H1 (cell line): Measurements from ENCODE around the gene FBN2. TPM values are rescaled to one million over a fixed set of nuclear protein-coding genes. Genes with fewer than 3 reads are reported as not detected.

ENCODE experiments used
- CTCF ChIA-PET: fragments of 300-600 bp; sonication (Branson Sonifier 250); formaldehyde crosslinking; loops from one replicate; lab custom pipeline; 2021; ENCODE audit not compliant: partially characterized antibody; lab: Charles Lee
- POLR2A ChIA-PET: fragments of 300-600 bp; sonication (Branson Sonifier 250); formaldehyde crosslinking; loops from one replicate; lab custom pipeline; 2021; ENCODE audit warnings: inconsistent platforms; ENCODE audit not compliant: partially characterized antibody; lab: Charles Lee
- DNase-seq, 2 experiments: peaks; one replicate each; pipeline versions ENCODE4 v3.0.0 to v3.0.0-alpha.2; 2010 to 2022; ENCODE audit warnings: low spot score in 2 of 2, low read depth in 1 of 2, mixed read lengths in 1 of 2
- FAIRE-seq: peaks from 2 replicates; lab custom pipeline; 2011; peaks lifted over from hg19 to GRCh38; lab: Jason Lieb, UNC
- H2AFZ ChIP-seq: 2 replicates; pipeline ENCODE4 v1.8.1; 2012; ENCODE audit warnings: low read length, inconsistent platforms
- H2AK5ac ChIP-seq: 2 replicates; pipeline ENCODE4 v1.6.1; 2013; ENCODE audit warnings: low read depth, low read length
- H2BK120ac ChIP-seq: replicated peaks from 2 replicates; pipeline ENCODE3; 2013; ENCODE audit warnings: low read depth, low read length, inconsistent platforms
- H2BK12ac ChIP-seq: 2 replicates; pipeline ENCODE4 v1.6.1; 2013; ENCODE audit warnings: low read depth, low read length
- H2BK15ac ChIP-seq: 2 replicates; pipeline ENCODE4 v1.6.1; 2013; ENCODE audit warnings: low read length
- H2BK20ac ChIP-seq: 2 replicates; pipeline ENCODE4 v1.6.1; 2013; ENCODE audit warnings: low read length
- H2BK5ac ChIP-seq: 2 replicates; pipeline ENCODE4 v1.6.1; 2013; ENCODE audit warnings: low read depth, low read length
- H3K14ac ChIP-seq: 2 replicates; pipeline ENCODE4 v1.6.1; 2013; ENCODE audit warnings: inconsistent platforms; ENCODE audit not compliant: insufficient read length
- H3K18ac ChIP-seq: 2 replicates; pipeline ENCODE4 v1.6.1; 2013; ENCODE audit warnings: low read length; ENCODE audit errors: extremely low read depth
- H3K23ac ChIP-seq: 2 replicates; pipeline ENCODE4 v1.6.1; 2013; ENCODE audit warnings: inconsistent platforms; ENCODE audit not compliant: insufficient read length
- H3K23me2 ChIP-seq: 2 replicates; pipeline ENCODE4 v1.6.1; 2013; ENCODE audit warnings: low read depth, low read length
- H3K27ac ChIP-seq: 2 replicates; pipeline ENCODE4 v1.6.1; 2011; ENCODE audit warnings: low read depth, low read length, inconsistent platforms
- H3K27me3 ChIP-seq, 4 experiments: replicated peaks in 1 of 4; 1 replicate in 1 of 4; 2 replicates in 3 of 4; pipeline versions ENCODE4 v1.6.1 to v1.8.1; 2011 to 2013; ENCODE audit warnings: low read length in 3 of 4, mild to moderate bottlenecking in 3 of 4, inconsistent platforms in 2 of 4, mixed read lengths in 2 of 4, moderate library complexity in 1 of 4; ENCODE audit not compliant: control insufficient read depth in 3 of 4, insufficient read depth in 3 of 4; ENCODE audit errors: extremely low read depth in 1 of 4
- H3K36me3 ChIP-seq, 4 experiments: 2 replicates each; pipeline versions ENCODE4 v1.6.1 to v1.8.1; 2011 to 2013; ENCODE audit warnings: mild to moderate bottlenecking in 4 of 4, low read length in 3 of 4, moderate library complexity in 2 of 4, control low read depth in 1 of 4, inconsistent platforms in 1 of 4; ENCODE audit not compliant: insufficient read depth in 4 of 4, control insufficient read depth in 2 of 4
- H3K4ac ChIP-seq: replicated peaks from 2 replicates; pipeline ENCODE3; 2013; ENCODE audit warnings: low read length, low read depth, mixed read lengths, inconsistent platforms; ENCODE audit not compliant: insufficient read length
- H3K4me1 ChIP-seq, 4 experiments: replicated peaks in 1 of 4; 1 replicate in 1 of 4; 2 replicates in 3 of 4; pipeline versions ENCODE4 v1.6.1 to v1.8.1; 2011 to 2013; ENCODE audit warnings: low read length in 3 of 4, inconsistent platforms in 2 of 4, mixed read lengths in 1 of 4; ENCODE audit not compliant: insufficient read depth in 4 of 4, control insufficient read depth in 3 of 4
- H3K4me2 ChIP-seq, 2 experiments: 2 replicates each; pipeline versions ENCODE4 v1.6.1 to v1.8.1; 2011 to 2013; ENCODE audit warnings: low read depth in 2 of 2, low read length in 2 of 2, control low read depth in 1 of 2, inconsistent platforms in 1 of 2, mild to moderate bottlenecking in 1 of 2; ENCODE audit not compliant: insufficient read depth in 1 of 2
- H3K4me3 ChIP-seq, 4 experiments: fragments of 200-600, 300-600 bp in 1 of 4; sonication (generic), shearing (Covaris generic), sonication (Bioruptor Twin) in 1 of 4; 2 replicates each; pipeline versions ENCODE4 v1.5.1 to v1.8.1; 2011 to 2016; ENCODE audit warnings: low read length in 4 of 4, low read depth in 3 of 4, control low read depth in 2 of 4, inconsistent platforms in 2 of 4, mild to moderate bottlenecking in 2 of 4, mixed read lengths in 1 of 4, moderate library complexity in 1 of 4; ENCODE audit not compliant: insufficient read depth in 2 of 4; ENCODE audit errors: extremely low read depth in 1 of 4
- H3K56ac ChIP-seq: replicated peaks from 2 replicates; pipeline ENCODE3; 2013; ENCODE audit warnings: low read depth, mild to moderate bottlenecking, mixed read lengths, low read length, inconsistent platforms; ENCODE audit not compliant: insufficient read length
- H3K79me1 ChIP-seq: 2 replicates; pipeline ENCODE4 v1.6.1; 2013; ENCODE audit warnings: low read depth, low read length, control low read depth
- H3K79me2 ChIP-seq, 2 experiments: 2 replicates each; pipeline versions ENCODE4 v1.6.1 to v1.8.1; 2012 to 2013; ENCODE audit warnings: low read length in 2 of 2, mild to moderate bottlenecking in 2 of 2, inconsistent platforms in 1 of 2; ENCODE audit not compliant: insufficient read depth in 2 of 2, control insufficient read depth in 1 of 2
- H3K9ac ChIP-seq, 4 experiments: replicated peaks in 1 of 4; 1 replicate in 1 of 4; 2 replicates in 3 of 4; pipeline versions ENCODE4 v1.6.1 to v1.8.1; 2011 to 2013; ENCODE audit warnings: low read depth in 3 of 4, low read length in 3 of 4, control low read depth in 2 of 4, mild to moderate bottlenecking in 2 of 4, moderate library complexity in 2 of 4, inconsistent platforms in 1 of 4; ENCODE audit errors: extremely low read depth in 1 of 4
- H3K9me3 ChIP-seq, 2 experiments: 2 replicates each; pipeline versions ENCODE4 v1.6.1 to v1.8.1; 2012 to 2013; ENCODE audit warnings: mild to moderate bottlenecking in 2 of 2, moderate library complexity in 2 of 2, control low read depth in 1 of 2, inconsistent platforms in 1 of 2, low read depth in 1 of 2, low read length in 1 of 2, mixed read lengths in 1 of 2; ENCODE audit not compliant: insufficient read depth in 2 of 2
- H4K20me1 ChIP-seq, 2 experiments: replicated peaks in 1 of 2; 2 replicates each; pipeline versions ENCODE3 to v1.8.1; 2011 to 2013; ENCODE audit warnings: inconsistent platforms in 2 of 2, low read length in 2 of 2, mild to moderate bottlenecking in 1 of 2; ENCODE audit not compliant: insufficient read depth in 2 of 2, control insufficient read depth in 1 of 2
- H4K5ac ChIP-seq: 2 replicates; pipeline ENCODE4 v1.6.1; 2013; ENCODE audit warnings: low read length, low read depth, mixed read lengths, inconsistent platforms; ENCODE audit not compliant: insufficient read length
- H4K8ac ChIP-seq: 2 replicates; pipeline ENCODE4 v1.8.0; 2013; ENCODE audit warnings: mild to moderate bottlenecking, moderate library complexity, low read length, inconsistent platforms; ENCODE audit not compliant: insufficient read depth; ENCODE audit errors: extremely low read depth
- H4K91ac ChIP-seq: replicated peaks from 2 replicates; pipeline ENCODE3; 2013; ENCODE audit warnings: low read length, mixed read lengths, inconsistent platforms; ENCODE audit not compliant: insufficient read length
- ATF2 ChIP-seq: IDR thresholded peaks from 2 replicates; pipeline ENCODE4 v1.6.1; 2012; ENCODE audit warnings: low read length, inconsistent platforms
- BACH1 ChIP-seq: IDR thresholded peaks from 2 replicates; pipeline ENCODE4 v1.6.1; 2012; ENCODE audit warnings: low read length, improper control_type of control experiment
- BRCA1 ChIP-seq: IDR thresholded peaks from 2 replicates; pipeline ENCODE4 v1.6.1; 2012; ENCODE audit warnings: low read depth, low read length, improper control_type of control experiment
- EP300 ChIP-seq, 2 experiments: IDR thresholded peaks; 1 replicate in 1 of 2; 2 replicates in 1 of 2; pipeline ENCODE4 v1.6.1; 2011 to 2012; ENCODE audit warnings: low read depth in 2 of 2, low read length in 2 of 2, mild to moderate bottlenecking in 2 of 2, borderline replicate concordance in 1 of 2, inconsistent platforms in 1 of 2, moderate library complexity in 1 of 2
- KDM1A ChIP-seq: fragments of 200-600, 300-600 bp; sonication (generic); IDR thresholded peaks from 2 replicates; pipeline ENCODE4 v1.7.1; 2016; ENCODE audit warnings: mild to moderate bottlenecking, low read length, borderline replicate concordance
- POLR2A ChIP-seq, 2 experiments: IDR thresholded peaks; 1 replicate in 1 of 2; 2 replicates in 1 of 2; pipeline ENCODE4 v1.6.1; 2011; ENCODE audit warnings: low read depth in 2 of 2, low read length in 2 of 2, mild to moderate bottlenecking in 2 of 2; ENCODE audit errors: control extremely low read depth in 1 of 2
- POU5F1 ChIP-seq: IDR thresholded peaks from 2 replicates; pipeline ENCODE4 v1.6.1; 2011; ENCODE audit warnings: low read depth, mild to moderate bottlenecking, low read length, moderate library complexity
- RBBP5 ChIP-seq: IDR thresholded peaks from 2 replicates; pipeline ENCODE4 v1.7.1; 2012; ENCODE audit warnings: low read depth, mild to moderate bottlenecking, inconsistent platforms, low read length, moderate library complexity, borderline replicate concordance
- RXRA ChIP-seq: IDR thresholded peaks from 2 replicates; pipeline ENCODE4 v1.6.1; 2011; ENCODE audit warnings: low read depth, mild to moderate bottlenecking, low read length, moderate library complexity; ENCODE audit not compliant: insufficient read depth
- TAF7 ChIP-seq: optimal IDR thresholded peaks from 2 replicates; pipeline ENCODE3; 2011; ENCODE audit warnings: low read depth, mild to moderate bottlenecking, inconsistent platforms, low read length, moderate library complexity, borderline replicate concordance
- TEAD4 ChIP-seq: IDR thresholded peaks from 2 replicates; pipeline ENCODE4 v1.6.1; 2012; ENCODE audit warnings: low read depth, low read length, inconsistent platforms, mixed read lengths
- USF2 ChIP-seq: IDR thresholded peaks from 2 replicates; pipeline ENCODE4 v1.6.1; 2011; ENCODE audit warnings: low read length, improper control_type of control experiment
- WGBS, 2 experiments: shearing (Covaris generic) in 1 of 2; methylation state at CpG; one replicate each; pipeline versions ENCODE4 v1.1.6 to v1.1.7; 2013 to 2015; ENCODE audit warnings: low lambda C conversion rate in 2 of 2, mixed read lengths in 2 of 2, inconsistent platforms in 1 of 2, low coverage in 1 of 2, missing lambda C conversion rate in 1 of 2; ENCODE audit not compliant: insufficient replicate concordance in 2 of 2, insufficient coverage in 1 of 2, insufficient read length in 1 of 2; ENCODE audit errors: extremely low coverage in 1 of 2, missing lambda C conversion rate in 1 of 2; 5-methylcytosine and 5-hydroxymethylcytosine counted together
- polyA plus RNA-seq, 7 experiments: library from polyadenylated mRNA; depleted of rRNA in 3 of 7; stranded (reverse) in 5 of 7; unstranded in 2 of 7; fragments of >200 nt in 5 of 7; fragments of 200-250 nt in 2 of 7; gene quantifications; 1 replicate in 5 of 7; 2 replicates in 1 of 7; 4 replicates in 1 of 7; pipeline versions ENCODE4 v1.2.1 to v1.2.3, GENCODE V29; 2011 to 2013; ENCODE audit warnings: missing spikeins in 2 of 7, mixed read lengths in 2 of 7
- total RNA-seq: library from RNA; stranded (reverse); fragmentation: NEBNext Ultra II Directional; extraction: Animal tissue kit (Norgen Biotek cat#: 25700); gene quantifications from 2 replicates; pipeline ENCODE4 v1.2.1, GENCODE V29; 2021

Gene FBN2
- total and polyA plus RNA-seq, 2 of the 8 experiments (the other 6 are each of a cell fraction or from before 2014, with no cell fraction given): 14.1 to 16.3 TPM

DNA sequence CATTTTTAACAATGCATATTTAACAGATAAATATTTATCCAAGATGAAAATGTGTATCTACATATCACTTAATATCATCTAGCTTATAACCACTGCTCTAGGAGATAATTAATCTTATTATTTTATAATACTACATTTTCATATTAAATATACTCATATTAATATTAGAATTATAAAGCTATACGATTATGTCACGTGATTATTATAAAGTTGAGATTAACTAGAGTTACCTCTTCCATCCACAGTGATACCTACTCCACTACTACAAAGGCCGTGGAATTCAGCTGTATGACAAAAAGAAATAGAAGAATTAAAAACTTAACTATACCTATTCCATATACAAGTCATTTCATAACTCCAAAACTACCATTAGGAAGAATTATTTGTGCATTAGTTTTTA lies 171.9 kb downstream of the FBN2 start:
- H2BK5ac ChIP-seq: no peak overlapping the region
- H4K20me1 ChIP-seq: no peaks in the 10 kb centered on the region
- H3K23me2 ChIP-seq: no peaks in the 10 kb centered on the region
- H3K79me2 ChIP-seq: no peaks in the 10 kb centered on the region
- H3K79me1 ChIP-seq: no peaks in the 10 kb centered on the region
- no peak overlapping the region for H3K27ac ChIP-seq
- no peak overlapping the region for H2AFZ ChIP-seq
- H2AK5ac ChIP-seq: no peak overlapping the region
- peaks cover 0 to 7% (median 0%) of the 10 kb centered on the region in 4 experiments; a peak in 2 of 8 replicates for H3K36me3 ChIP-seq
- no peak overlapping the region for H4K8ac ChIP-seq
- no peak overlapping the region for H3K56ac ChIP-seq
- no peak overlapping the region for H3K18ac ChIP-seq
- no peak overlapping the region for H2BK12ac ChIP-seq
- H3K4me2 ChIP-seq: no peak overlapping the region
- ChIA-PET POLR2A (no interaction called here), CTCF (no interaction called here)
- H3K4me1 ChIP-seq: no peaks in the 10 kb centered on the region
- H4K5ac ChIP-seq: no peak overlapping the region
- no peak overlapping the region for H3K14ac ChIP-seq
- no peak for FAIRE-seq
- H2BK20ac ChIP-seq: no peak overlapping the region
- H2BK120ac ChIP-seq: no peak overlapping the region
- DNase-seq: no peak
- 88% methylated on average over 3 of the region's 3 CpGs; no CpG with 5 or more reads in 1 of the 2 experiments for WGBS, 2 experiments
- H3K9ac ChIP-seq: no peak overlapping the region
- H3K4ac ChIP-seq: no peak overlapping the region
- no peak overlapping the region for H2BK15ac ChIP-seq
- H3K23ac ChIP-seq: no peak overlapping the region
- no peak overlapping the region for H4K91ac ChIP-seq
- H3K4me3 ChIP-seq: no peak overlapping the region
- no peaks in the 10 kb centered on the region for H3K9me3 ChIP-seq
- no peaks in the 10 kb centered on the region for H3K27me3 ChIP-seq
- TF ChIP-seq KDM1A (no peak), BRCA1 (no peak), EP300 (IDR thresholded peaks at IDR 0.05; ENCODE audit: borderline replicate concordance in 1 of 2, low read depth in 2 of 2, low read length in 2 of 2) (no peak), POLR2A (IDR thresholded peaks at IDR 0.05; ENCODE audit: control extremely low read depth in 1 of 2, low read depth in 2 of 2, low read length in 2 of 2) (no peak), RBBP5 (no peak), ATF2 (no peak), BACH1 (no peak), RXRA (no peak), POU5F1 (no peak), USF2 (no peak), TAF7 (no peak), TEAD4 (no peak)
